Type B pancreatic cell (in vitro differentiated cells): ENCODE data around the gene ENTHD1. TPM values are rescaled to one million over a fixed set of nuclear protein-coding genes. Genes with fewer than 3 reads are reported as not detected.

Experiments
- DNase-seq: peaks from one replicate; pipeline ENCODE4 v3.0.0; 2021; ENCODE audit warnings: mixed read lengths; ENCODE audit not compliant: unreplicated experiment; ENCODE audit errors: extremely low spot score
- H3K27ac Mint-ChIP-seq: 2 replicates; pipeline ENCODE4 v1.8.0; 2021; ENCODE audit warnings: mild to moderate bottlenecking, mixed read lengths
- H3K27me3 Mint-ChIP-seq: 2 replicates; pipeline ENCODE4 v1.8.0; 2021; ENCODE audit warnings: mixed read lengths
- H3K36me3 Mint-ChIP-seq: 2 replicates; pipeline ENCODE4 v1.8.0; 2021; ENCODE audit warnings: mixed read lengths
- H3K4me1 Mint-ChIP-seq: one replicate; pipeline ENCODE4 v1.8.0; 2021; ENCODE audit warnings: mixed read lengths; ENCODE audit not compliant: unreplicated experiment
- H3K4me3 Mint-ChIP-seq: 2 replicates; pipeline ENCODE4 v1.8.0; 2021; ENCODE audit warnings: mild to moderate bottlenecking, mixed read lengths
- H3K9me3 Mint-ChIP-seq: 2 replicates; pipeline ENCODE4 v1.8.0; 2021; ENCODE audit warnings: mixed read lengths
- total RNA-seq: library from RNA; stranded (reverse); gene quantifications from 2 replicates; pipeline ENCODE4 v1.2.1, GENCODE V29; 2021; ENCODE audit warnings: low replicate concordance
- TF ChIP-seq, protein P1 (sequence below): fragments of 200-600 bp; sonication (generic); conservative IDR thresholded peaks from 2 replicates; pipeline ENCODE4 v1.5.0; 2021; ENCODE audit warnings: antibody characterized with exemption, mild to moderate bottlenecking

The ENTHD1 gene
- total RNA-seq, 1 donor from 2014 or later: not detected

DNA sequence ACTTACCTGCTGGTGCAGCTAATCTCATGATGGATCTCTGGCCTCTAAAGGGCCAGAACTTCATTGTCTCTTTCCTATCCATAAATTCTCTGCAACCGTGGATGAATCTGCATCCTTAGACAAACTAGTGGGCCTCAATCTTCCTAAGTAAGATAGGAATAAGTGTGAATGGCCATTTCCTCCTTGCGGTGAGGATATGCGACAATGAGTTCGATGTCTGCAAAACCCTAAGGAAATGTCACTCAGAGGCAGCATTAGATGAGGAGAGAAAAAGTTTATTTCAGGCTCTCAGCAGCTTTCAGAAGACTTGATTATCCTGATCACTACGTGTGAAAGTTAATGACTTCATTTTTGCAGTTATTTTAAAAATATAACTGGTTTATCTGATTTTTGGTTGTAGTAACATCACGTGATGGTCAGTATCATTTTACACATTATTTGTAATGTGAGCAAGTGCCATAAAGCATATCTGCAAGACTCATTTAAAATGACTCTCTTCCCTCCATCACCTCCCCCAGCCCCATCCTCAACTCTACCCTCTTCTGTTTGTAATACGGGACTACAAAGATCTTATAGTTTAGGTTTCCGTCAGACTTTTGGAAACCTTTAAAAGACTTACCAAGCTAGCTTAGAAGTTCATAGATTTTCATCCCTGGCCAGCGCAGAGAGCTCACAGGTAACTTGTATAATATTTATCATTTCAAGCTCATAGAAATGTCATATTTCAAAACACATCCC, 17.5 kb upstream of the ENTHD1 start:
- no peak for DNase-seq
- no peak overlapping the region for H3K4me3 Mint-ChIP-seq
- TF ChIP-seq, protein P1, sequence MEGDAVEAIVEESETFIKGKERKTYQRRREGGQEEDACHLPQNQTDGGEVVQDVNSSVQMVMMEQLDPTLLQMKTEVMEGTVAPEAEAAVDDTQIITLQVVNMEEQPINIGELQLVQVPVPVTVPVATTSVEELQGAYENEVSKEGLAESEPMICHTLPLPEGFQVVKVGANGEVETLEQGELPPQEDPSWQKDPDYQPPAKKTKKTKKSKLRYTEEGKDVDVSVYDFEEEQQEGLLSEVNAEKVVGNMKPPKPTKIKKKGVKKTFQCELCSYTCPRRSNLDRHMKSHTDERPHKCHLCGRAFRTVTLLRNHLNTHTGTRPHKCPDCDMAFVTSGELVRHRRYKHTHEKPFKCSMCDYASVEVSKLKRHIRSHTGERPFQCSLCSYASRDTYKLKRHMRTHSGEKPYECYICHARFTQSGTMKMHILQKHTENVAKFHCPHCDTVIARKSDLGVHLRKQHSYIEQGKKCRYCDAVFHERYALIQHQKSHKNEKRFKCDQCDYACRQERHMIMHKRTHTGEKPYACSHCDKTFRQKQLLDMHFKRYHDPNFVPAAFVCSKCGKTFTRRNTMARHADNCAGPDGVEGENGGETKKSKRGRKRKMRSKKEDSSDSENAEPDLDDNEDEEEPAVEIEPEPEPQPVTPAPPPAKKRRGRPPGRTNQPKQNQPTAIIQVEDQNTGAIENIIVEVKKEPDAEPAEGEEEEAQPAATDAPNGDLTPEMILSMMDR: no peak
- H3K27ac Mint-ChIP-seq: no peak overlapping the region
- no peaks in the 10 kb centered on the region for H3K9me3 Mint-ChIP-seq
- H3K27me3 Mint-ChIP-seq: peaks cover 36% of the 10 kb centered on the region
- H3K36me3 Mint-ChIP-seq: no peaks in the 10 kb centered on the region
- peaks cover 10% of the 10 kb centered on the region for H3K4me1 Mint-ChIP-seq

DNA sequence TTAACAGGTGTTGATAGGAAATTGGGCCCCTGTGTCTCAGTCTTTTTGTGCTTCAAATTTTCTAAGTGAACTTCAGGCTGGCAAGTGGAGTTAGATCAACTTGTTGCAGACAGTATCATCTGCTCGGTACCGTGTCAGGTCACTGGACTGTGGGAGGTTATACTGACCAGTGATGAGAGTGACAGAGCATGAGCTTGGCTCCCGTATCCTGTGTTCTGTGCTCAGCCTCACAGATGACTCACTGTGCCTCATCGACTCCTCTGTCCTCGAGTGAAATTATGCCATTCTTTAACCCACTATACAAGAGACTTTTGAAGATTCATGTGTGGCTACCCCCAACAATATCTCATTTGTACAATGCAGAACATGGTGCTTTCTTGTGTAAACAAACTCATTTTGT, 15.2 kb upstream of the ENTHD1 start:
- peaks cover 2% of the 10 kb centered on the region for H3K4me1 Mint-ChIP-seq
- H3K9me3 Mint-ChIP-seq: no peaks in the 10 kb centered on the region
- no peak overlapping the region for H3K27ac Mint-ChIP-seq
- no peaks in the 10 kb centered on the region for H3K36me3 Mint-ChIP-seq
- no peak overlapping the region for H3K4me3 Mint-ChIP-seq
- peaks cover 22% of the 10 kb centered on the region for H3K27me3 Mint-ChIP-seq
- TF ChIP-seq, protein P1: no peak
- DNase-seq: no peak

DNA sequence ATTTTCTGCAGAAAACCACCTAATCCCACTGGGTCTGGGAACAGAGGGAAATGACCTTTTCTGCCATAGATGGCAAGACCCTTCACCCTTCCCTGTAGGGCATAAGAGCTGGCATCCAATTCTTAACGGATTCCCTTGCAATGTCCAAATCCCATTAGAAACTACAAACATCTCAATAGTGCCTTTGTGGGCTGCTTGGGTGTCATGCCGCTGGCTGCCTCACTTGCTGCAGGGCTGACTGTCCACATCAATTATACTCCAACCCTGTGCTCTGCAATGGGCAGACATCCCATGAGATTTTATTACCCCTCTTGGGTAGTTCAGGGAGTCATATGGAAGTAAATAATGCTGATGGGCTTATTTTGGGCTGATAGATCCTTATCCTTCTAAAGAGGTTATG, 14.6 kb upstream of the ENTHD1 start:
- Mint-ChIP-seq H3K27ac (no peak overlapping the region), H3K9me3 (no peaks in the 10 kb centered on the region), H3K27me3 (peaks cover 20% of the 10 kb centered on the region), H3K4me1 (no peaks in the 10 kb centered on the region), H3K36me3 (no peaks in the 10 kb centered on the region), H3K4me3 (no peak overlapping the region)
- no peak for DNase-seq
- TF ChIP-seq, protein P1: no peak

DNA sequence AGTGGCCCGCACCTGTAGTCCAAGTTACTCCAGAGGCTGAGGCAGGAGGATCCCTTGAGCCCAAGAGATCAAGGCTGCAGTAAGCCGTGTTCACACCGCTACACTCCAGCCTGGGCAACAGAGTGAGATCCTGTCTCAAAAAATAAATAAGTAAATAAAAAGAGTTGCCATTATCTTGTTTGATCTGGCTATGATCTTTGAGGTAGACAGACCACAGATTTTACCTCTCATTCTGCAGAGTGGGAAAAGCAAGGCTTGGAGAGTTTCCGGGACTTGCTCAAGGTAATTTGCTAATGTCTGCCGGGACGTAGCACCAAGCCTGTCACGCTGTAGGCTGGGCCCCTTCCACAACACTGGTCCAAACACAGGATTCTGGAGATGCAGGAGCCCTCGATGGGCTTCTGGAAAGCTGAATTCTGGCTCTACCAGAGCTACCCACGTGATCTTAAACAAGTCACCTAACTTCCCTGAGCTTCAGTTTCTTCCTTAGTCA, 14.1 kb upstream of the ENTHD1 start:
- no peak for DNase-seq
- Mint-ChIP-seq H3K4me1 (no peaks in the 10 kb centered on the region), H3K4me3 (no peak overlapping the region), H3K9me3 (no peaks in the 10 kb centered on the region), H3K36me3 (no peaks in the 10 kb centered on the region), H3K27me3 (peaks cover 20% of the 10 kb centered on the region), H3K27ac (no peak overlapping the region)
- TF ChIP-seq, protein P1: no peak

DNA sequence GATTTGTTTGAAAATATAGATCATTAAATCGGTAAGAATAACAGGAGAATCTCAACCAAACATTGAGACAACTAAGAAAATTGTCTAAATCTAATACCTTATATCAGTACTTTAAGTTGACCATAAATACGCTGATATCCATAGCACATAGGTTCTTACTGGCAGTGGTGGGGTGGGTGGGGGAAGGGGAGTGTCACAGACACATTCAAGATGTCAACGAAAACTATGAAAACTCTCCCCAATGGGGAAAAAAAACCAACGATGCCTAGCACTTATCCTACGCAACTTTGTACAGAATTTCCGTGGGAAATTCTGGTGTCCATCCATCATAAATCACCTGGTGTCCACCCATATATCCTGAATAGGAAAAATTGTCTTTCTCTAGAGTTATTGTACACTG, 13.5 kb upstream of the ENTHD1 start:
- TF ChIP-seq, protein P1: no peak
- Mint-ChIP-seq H3K9me3 (no peaks in the 10 kb centered on the region), H3K27ac (no peak overlapping the region), H3K27me3 (peaks cover 20% of the 10 kb centered on the region), H3K4me1 (no peaks in the 10 kb centered on the region), H3K36me3 (no peaks in the 10 kb centered on the region), H3K4me3 (no peak overlapping the region)
- DNase-seq: no peak
